Left lung (tissue), 10 donors: ENCODE measurements around the gene UBR3. TPM values are rescaled to one million over a fixed set of nuclear protein-coding genes. Genes with fewer than 3 reads are reported as not detected.

ENCODE experiments used
- ATAC-seq: fragments of 200-7000 bp; cut with Tn5 transposase; one replicate; pipeline ENCODE4 v1.9.1; 2020; ENCODE audit warnings: moderate library complexity
- DNase-seq, 4 donors: peaks; one replicate each; pipeline ENCODE4 v3.0.0-alpha.2; 2013 to 2020
- H3K27ac ChIP-seq, 2 donors: fragments of 200-600 bp; sonication (generic) in 1 of 2; one replicate each; pipeline versions ENCODE4 v1.5.0 to v1.8.0; 2020 to 2021
- H3K27me3 ChIP-seq, 2 donors: fragments of 200-600 bp; sonication (generic) in 1 of 2; one replicate each; pipeline versions ENCODE4 v1.5.0 to v1.8.0; 2020 to 2021
- H3K36me3 ChIP-seq, 2 donors: fragments of 200-600 bp; sonication (generic) in 1 of 2; one replicate each; pipeline versions ENCODE4 v1.5.0 to v1.8.0; 2020 to 2021
- H3K4me1 ChIP-seq, 2 donors: fragments of 200-600 bp; one replicate each; pipeline ENCODE4 v1.8.0; 2021
- H3K4me3 ChIP-seq, 2 donors: fragments of 200-600 bp; sonication (generic) in 1 of 2; one replicate each; pipeline versions ENCODE4 v1.5.0 to v1.8.0; 2020 to 2021; ENCODE audit warnings: mild to moderate bottlenecking in 1 of 2
- H3K9me3 ChIP-seq, 2 donors: fragments of 200-600 bp; sonication (generic) in 1 of 2; one replicate each; pipeline versions ENCODE4 v1.5.0 to v1.8.0; 2020 to 2021
- CTCF ChIP-seq, 2 donors: fragments of 200-600 bp; sonication (generic) in 1 of 2; IDR thresholded peaks; one replicate each; pipeline versions ENCODE4 v1.5.0 to v1.8.0; 2021; ENCODE audit warnings: antibody characterized with exemption in 2 of 2
- intact Hi-C, 2 donors: fragments of 100-400 bp; cut with DNase I; formaldehyde crosslinking; loops; one replicate each; pipeline versions ENCODE4 v1.11.2 to v1.14.2; 2022
- polyA plus RNA-seq, 6 donors: library from polyadenylated mRNA; unstranded; fragments of 120-200 nt; gene quantifications; one replicate each; pipeline ENCODE4 v1.2.1, GENCODE V29; 2013; ENCODE audit not compliant: insufficient read length in 6 of 6
- total RNA-seq, 2 donors: library from RNA; stranded (reverse); fragmentation: NEBNext Ultra II Directional; extraction: Animal tissue kit (Norgen Biotek cat#: 25700); gene quantifications; one replicate each; pipeline ENCODE4 v1.2.1, GENCODE V29; 2021
- donor health status: DM: no; HTN: yes; CAD: no.
- donor health status: DM: no; HTN: no; CAD: no.

UBR3 gene
- total and polyA plus RNA-seq, 8 donors = 33.2 to 48.0 (median 40.7) TPM

GRCh38 chr2:170017860-170018532, 190.7 kb downstream of the UBR3 start:
- intact Hi-C loops = no loop called here
- H3K9me3 ChIP-seq = no peaks in the 10 kb centered on the region
- peak; percentile 34 for ATAC-seq
- H3K27me3 ChIP-seq = no peaks in the 10 kb centered on the region
- H3K27ac ChIP-seq = no peak overlapping the region
- DNase-seq = peak in 2 of 4 donors; percentile 24 to 27
- H3K36me3 ChIP-seq = peaks cover 0 to 4% of the 10 kb centered on the region in 2 donors
- TF ChIP-seq CTCF (IDR thresholded peaks at IDR 0.05) = no peak
- no peak overlapping the region for H3K4me3 ChIP-seq
- H3K4me1 ChIP-seq = no peaks in the 10 kb centered on the region

- Histone ChIP-seq H3K27me3 (no peaks in the 10 kb centered on the region), H3K4me3 (no peak overlapping the region), H3K36me3 (peaks cover 0 to 9% of the 10 kb centered on the region in 2 donors), H3K4me1 (no peaks in the 10 kb centered on the region), H3K9me3 (no peaks in the 10 kb centered on the region), H3K27ac (no peak overlapping the region)
- intact Hi-C loops = no loop called here
- DNase-seq = no peak
- TF ChIP-seq CTCF (IDR thresholded peaks at IDR 0.05) = no peak
- ATAC-seq = no peak
Observed at GRCh38 chr2:170019060-170019805, 192.0 kb downstream of the UBR3 start.

GRCh38 chr2:170020777-170021176, 193.5 kb downstream of the UBR3 start:
- DNase-seq (no peak), ATAC-seq (no peak)
- no peaks in the 10 kb centered on the region for H3K4me1 ChIP-seq
- H3K27me3 ChIP-seq = no peaks in the 10 kb centered on the region
- H3K27ac ChIP-seq = no peak overlapping the region
- no peak for TF ChIP-seq CTCF (IDR thresholded peaks at IDR 0.05)
- intact Hi-C loops = no loop called here
- no peaks in the 10 kb centered on the region for H3K9me3 ChIP-seq
- no peak overlapping the region for H3K4me3 ChIP-seq
- H3K36me3 ChIP-seq = peaks cover 0 to 9% of the 10 kb centered on the region in 2 donors

GRCh38 chr2:170022692-170023091, 195.4 kb downstream of the UBR3 start:
- H3K4me3 ChIP-seq = no peak overlapping the region
- no peaks in the 10 kb centered on the region for H3K4me1 ChIP-seq
- TF ChIP-seq CTCF (IDR thresholded peaks at IDR 0.05) = no peak
- no peaks in the 10 kb centered on the region for H3K9me3 ChIP-seq
- no peaks in the 10 kb centered on the region for H3K27me3 ChIP-seq
- H3K27ac ChIP-seq = no peak overlapping the region
- intact Hi-C loops = no loop called here
- ATAC-seq = no peak
- DNase-seq = no peak
- peaks cover 0 to 9% of the 10 kb centered on the region in 2 donors for H3K36me3 ChIP-seq

- intact Hi-C loops = no loop called here
- TF ChIP-seq CTCF (IDR thresholded peaks at IDR 0.05) = no peak
Observed at GRCh38 chr2:170024721-170025120, 197.5 kb downstream of the UBR3 start.

More at GRCh38 chr2:170024721-170025120, 197.5 kb downstream of the UBR3 start:
- no peaks in the 10 kb centered on the region for H3K9me3 ChIP-seq
- no peak overlapping the region for H3K4me3 ChIP-seq
- no peak for ATAC-seq
- no peaks in the 10 kb centered on the region for H3K27me3 ChIP-seq
- no peak overlapping the region for H3K27ac ChIP-seq
- H3K4me1 ChIP-seq = no peaks in the 10 kb centered on the region
- peaks cover 0 to 18% of the 10 kb centered on the region in 2 donors for H3K36me3 ChIP-seq
- DNase-seq = no peak
